ENCODE measurements around the gene ZNF445.
"Not testable (repeated sequence)": the region's sequence is repeated elsewhere in the genome, so short reads cannot be mapped to it uniquely, and the experiment has no call there.

The ZNF445 gene

DNA sequence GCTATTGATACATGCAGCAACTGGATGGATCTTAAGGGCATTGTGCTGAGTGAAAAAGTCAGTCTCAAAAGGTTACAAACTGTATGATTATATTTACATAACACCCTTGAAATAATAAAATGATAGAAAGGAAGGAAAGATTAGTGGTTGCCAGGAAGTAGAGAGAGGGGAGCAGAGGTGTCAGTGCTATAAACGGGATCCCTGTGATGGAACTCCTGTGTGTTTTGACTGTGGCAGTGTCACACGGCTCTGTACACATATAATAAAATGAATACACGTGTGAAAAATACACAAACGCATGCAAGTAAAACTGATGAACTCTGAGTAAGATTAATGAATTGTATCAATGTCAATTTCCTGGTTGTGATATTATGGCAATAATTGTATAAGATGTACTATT, 78.6 kb downstream of the ZNF445 start:
- no peak for DNase-seq (ENCODE audit: low spot score)

DNA sequence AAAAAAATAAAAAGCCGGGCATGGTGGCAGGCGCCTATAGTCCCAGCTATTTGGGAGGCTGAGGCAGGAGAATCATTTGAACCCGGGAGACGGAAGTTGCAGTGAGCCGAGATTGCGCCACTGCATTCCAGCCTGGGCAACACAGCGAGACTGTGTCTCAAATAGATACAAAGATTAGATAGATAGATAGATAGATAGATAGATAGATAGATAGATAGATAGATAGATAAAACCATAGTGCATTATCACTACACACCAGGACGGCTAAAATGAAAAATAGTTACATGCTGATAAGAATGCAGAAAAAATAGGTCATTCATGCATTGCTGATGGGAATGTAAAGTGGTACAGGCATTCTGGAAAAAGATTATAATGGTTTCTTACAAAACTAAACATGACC, 79.2 kb downstream of the ZNF445 start:
- not testable (repeated sequence) for DNase-seq (ENCODE audit: low spot score)

GRCh38 chr3:44396200-44397171, 81.0 kb downstream of the ZNF445 start:
- no peak for DNase-seq (ENCODE audit: low spot score)

DNA sequence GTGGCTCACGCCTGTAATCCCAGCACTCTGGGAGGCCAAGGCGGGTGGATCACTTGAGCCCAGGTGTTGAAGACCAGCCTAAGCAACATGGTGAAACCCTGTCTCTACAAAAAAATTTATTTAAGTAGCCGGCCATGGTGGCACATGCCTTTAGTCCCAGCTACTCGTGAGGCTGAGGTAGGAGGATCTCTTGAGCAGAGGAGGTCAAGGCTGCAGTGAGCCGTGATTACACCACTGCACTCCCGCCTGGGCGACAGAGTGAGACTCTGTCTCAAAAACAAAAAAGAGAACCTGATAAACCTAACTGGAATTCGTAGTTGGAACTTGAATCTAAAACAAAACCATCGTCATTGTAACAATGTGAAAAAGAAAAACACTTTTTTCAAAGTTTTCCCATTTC, 81.8 kb downstream of the ZNF445 start:
- no peak for DNase-seq (ENCODE audit: low spot score)

GRCh38 chr3:44392489-44392888, 85.0 kb downstream of the ZNF445 start:
- DNase-seq (ENCODE audit: low spot score), result no peak

GRCh38 chr3:44387404-44387803, 90.1 kb downstream of the ZNF445 start:
- DNase-seq (ENCODE audit: low spot score), result no peak
